ENCODE data around the gene CFAP299.

CFAP299 gene

GRCh38 chr4:80388284-80388607, 52.7 kb downstream of the CFAP299 start:
- DNase-seq (ENCODE audit: low read depth in 2 of 2): no peak

- no peak for DNase-seq (ENCODE audit: low read depth in 2 of 2)
These were observed 54.6 kb downstream of the CFAP299 start for GRCh38 chr4:80390178-80390577.

GRCh38 chr4:80393246-80393969, 57.9 kb downstream of the CFAP299 start:
- DNase-seq (ENCODE audit: low read depth in 2 of 2): no peak

- DNase-seq (ENCODE audit: low read depth in 2 of 2): no peak
These were observed 58.4 kb downstream of the CFAP299 start for GRCh38 chr4:80393970-80394250.

GRCh38 chr4:80407246-80407645, 71.7 kb downstream of the CFAP299 start:
- no peak for DNase-seq (ENCODE audit: low read depth in 2 of 2)

- DNase-seq (ENCODE audit: low read depth in 2 of 2): no peak
These were observed 74.3 kb downstream of the CFAP299 start for GRCh38 chr4:80409809-80410208.

GRCh38 chr4:80412322-80412721, 76.8 kb downstream of the CFAP299 start:
- no peak for DNase-seq (ENCODE audit: low read depth in 2 of 2)

- no peak for DNase-seq (ENCODE audit: low read depth in 2 of 2)
These were observed 77.6 kb downstream of the CFAP299 start for GRCh38 chr4:80413086-80413485.

GRCh38 chr4:80417019-80417418, 81.5 kb downstream of the CFAP299 start:
- DNase-seq (ENCODE audit: low read depth in 2 of 2): no peak

GRCh38 chr4:80419946-80420345, 84.4 kb downstream of the CFAP299 start:
- DNase-seq (ENCODE audit: low read depth in 2 of 2): no peak

- DNase-seq (ENCODE audit: low read depth in 2 of 2): no peak
These were observed 85.1 kb downstream of the CFAP299 start for GRCh38 chr4:80420638-80421037.

- DNase-seq (ENCODE audit: low read depth in 2 of 2): no peak
These were observed 87.3 kb downstream of the CFAP299 start for GRCh38 chr4:80422727-80423404.

- DNase-seq (ENCODE audit: low read depth in 2 of 2): no peak
These were observed 88.2 kb downstream of the CFAP299 start for GRCh38 chr4:80423553-80424224.

GRCh38 chr4:80424225-80424581, 88.7 kb downstream of the CFAP299 start:
- no peak for DNase-seq (ENCODE audit: low read depth in 2 of 2)

GRCh38 chr4:80425124-80426100, 89.9 kb downstream of the CFAP299 start:
- no peak for DNase-seq (ENCODE audit: low read depth in 2 of 2)

GRCh38 chr4:80431203-80431965, 95.9 kb downstream of the CFAP299 start:
- DNase-seq (ENCODE audit: low read depth in 2 of 2): no peak

GRCh38 chr4:80434238-80434637, 98.7 kb downstream of the CFAP299 start:
- no peak for DNase-seq (ENCODE audit: low read depth in 2 of 2)

- DNase-seq (ENCODE audit: low read depth in 2 of 2): no peak
These were observed 102.5 kb downstream of the CFAP299 start for GRCh38 chr4:80438016-80438415.

GRCh38 chr4:80439294-80440061, 103.9 kb downstream of the CFAP299 start:
- peak in 1 of 2 donors; percentile 6 for DNase-seq (ENCODE audit: low read depth in 2 of 2)

GRCh38 chr4:80446248-80446647, 110.7 kb downstream of the CFAP299 start:
- no peak for DNase-seq (ENCODE audit: low read depth in 2 of 2)

GRCh38 chr4:80446664-80447063, 111.1 kb downstream of the CFAP299 start:
- DNase-seq (ENCODE audit: low read depth in 2 of 2): no peak

Measured in stimulated activated CD8-positive, alpha-beta memory T cell treated with anti-CD3 and anti-CD28 coated beads, Interleukin-7, amount 100 ng/mL, for 4 hours (primary cell).